Choroid plexus epithelial cell (primary cell): ENCODE data around the gene PLA2G2D.

Experiments used
- DNase-seq: peaks from one replicate; pipeline ENCODE4 v3.0.0-alpha.2; 2010; ENCODE audit warnings: low read depth
- H3K4me3 ChIP-seq: 2 replicates; pipeline ENCODE4 v1.5.1; 2011; ENCODE audit warnings: low read depth, mild to moderate bottlenecking, control low read depth, low read length, moderate library complexity
- TF ChIP-seq, protein P1 (sequence below): conservative IDR thresholded peaks from 2 replicates; pipeline ENCODE4 v1.5.1; 2011; ENCODE audit warnings: low read depth, mild to moderate bottlenecking, control low read depth, inconsistent platforms, low read length, moderate library complexity

PLA2G2D gene

DNA sequence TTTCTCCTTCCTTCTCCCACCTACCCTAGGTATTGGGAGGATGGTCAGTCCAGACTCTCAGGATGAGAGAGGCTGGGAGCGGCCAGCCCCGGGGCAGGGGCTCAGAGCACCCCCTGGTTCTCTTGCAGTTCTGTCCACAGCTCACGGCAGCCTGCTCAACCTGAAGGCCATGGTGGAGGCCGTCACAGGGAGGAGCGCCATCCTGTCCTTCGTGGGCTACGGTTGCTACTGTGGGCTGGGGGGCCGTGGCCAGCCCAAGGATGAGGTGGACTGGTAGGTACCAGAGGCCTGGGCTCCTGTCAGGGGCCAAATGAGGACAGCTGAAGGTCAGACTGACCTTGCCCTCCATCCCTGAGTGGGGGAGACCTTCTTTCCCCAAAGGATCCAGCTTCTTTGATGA lies 24.0 kb upstream of the PLA2G2D start:
- DNase-seq = no peak
- TF ChIP-seq, protein P1, sequence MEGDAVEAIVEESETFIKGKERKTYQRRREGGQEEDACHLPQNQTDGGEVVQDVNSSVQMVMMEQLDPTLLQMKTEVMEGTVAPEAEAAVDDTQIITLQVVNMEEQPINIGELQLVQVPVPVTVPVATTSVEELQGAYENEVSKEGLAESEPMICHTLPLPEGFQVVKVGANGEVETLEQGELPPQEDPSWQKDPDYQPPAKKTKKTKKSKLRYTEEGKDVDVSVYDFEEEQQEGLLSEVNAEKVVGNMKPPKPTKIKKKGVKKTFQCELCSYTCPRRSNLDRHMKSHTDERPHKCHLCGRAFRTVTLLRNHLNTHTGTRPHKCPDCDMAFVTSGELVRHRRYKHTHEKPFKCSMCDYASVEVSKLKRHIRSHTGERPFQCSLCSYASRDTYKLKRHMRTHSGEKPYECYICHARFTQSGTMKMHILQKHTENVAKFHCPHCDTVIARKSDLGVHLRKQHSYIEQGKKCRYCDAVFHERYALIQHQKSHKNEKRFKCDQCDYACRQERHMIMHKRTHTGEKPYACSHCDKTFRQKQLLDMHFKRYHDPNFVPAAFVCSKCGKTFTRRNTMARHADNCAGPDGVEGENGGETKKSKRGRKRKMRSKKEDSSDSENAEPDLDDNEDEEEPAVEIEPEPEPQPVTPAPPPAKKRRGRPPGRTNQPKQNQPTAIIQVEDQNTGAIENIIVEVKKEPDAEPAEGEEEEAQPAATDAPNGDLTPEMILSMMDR = no peak
- H3K4me3 ChIP-seq = no peak overlapping the region

DNA sequence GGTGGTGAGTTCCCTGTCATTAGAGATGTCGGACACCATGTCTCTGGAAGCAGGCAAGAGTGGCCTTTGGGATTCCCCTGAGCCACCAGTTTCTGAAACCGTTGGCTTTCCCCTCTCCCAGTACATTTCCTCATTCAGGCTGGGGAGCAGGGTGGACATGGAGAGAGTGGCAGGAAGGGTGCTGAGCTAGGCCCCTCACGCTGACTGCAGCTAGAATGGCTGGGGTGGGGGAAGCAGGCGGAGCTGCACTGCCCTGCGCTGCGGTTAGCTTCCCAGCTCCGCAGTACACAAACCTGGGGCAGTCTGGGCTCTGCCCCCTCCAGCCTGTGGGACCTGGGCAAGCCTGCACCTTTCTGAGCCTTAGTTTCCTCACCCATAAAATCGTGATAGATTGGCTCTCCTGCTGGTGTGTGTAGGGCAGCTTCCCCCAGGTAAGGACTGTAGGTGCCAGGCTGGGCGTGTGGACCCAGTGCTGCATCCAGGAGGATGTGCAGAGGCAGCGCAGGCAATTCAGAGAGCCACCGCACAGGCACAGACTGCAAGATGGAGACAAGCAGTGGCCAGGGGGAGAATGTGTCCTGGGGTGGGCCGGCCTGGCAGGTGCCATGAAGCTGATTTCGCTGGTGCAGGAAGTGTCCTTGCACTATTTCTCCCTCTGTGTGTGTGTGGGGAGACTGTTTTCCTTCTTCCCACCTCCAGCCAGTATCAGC lies 22.8 kb upstream of the PLA2G2D start:
- no peak overlapping the region for H3K4me3 ChIP-seq
- no peak for DNase-seq
- TF ChIP-seq, protein P1 = no peak

GRCh38 chr1:20141466-20141865 lies 22.1 kb upstream of the PLA2G2D start:
- TF ChIP-seq, protein P1 = no peak

GRCh38 chr1:20141001-20141400 lies 21.7 kb upstream of the PLA2G2D start:
- H3K4me3 ChIP-seq = no peak overlapping the region
- no peak for DNase-seq
- TF ChIP-seq, protein P1 = no peak

More at GRCh38 chr1:20141466-20141865, 22.1 kb upstream of the PLA2G2D start:
- no peak for DNase-seq
- H3K4me3 ChIP-seq = no peak overlapping the region

DNA sequence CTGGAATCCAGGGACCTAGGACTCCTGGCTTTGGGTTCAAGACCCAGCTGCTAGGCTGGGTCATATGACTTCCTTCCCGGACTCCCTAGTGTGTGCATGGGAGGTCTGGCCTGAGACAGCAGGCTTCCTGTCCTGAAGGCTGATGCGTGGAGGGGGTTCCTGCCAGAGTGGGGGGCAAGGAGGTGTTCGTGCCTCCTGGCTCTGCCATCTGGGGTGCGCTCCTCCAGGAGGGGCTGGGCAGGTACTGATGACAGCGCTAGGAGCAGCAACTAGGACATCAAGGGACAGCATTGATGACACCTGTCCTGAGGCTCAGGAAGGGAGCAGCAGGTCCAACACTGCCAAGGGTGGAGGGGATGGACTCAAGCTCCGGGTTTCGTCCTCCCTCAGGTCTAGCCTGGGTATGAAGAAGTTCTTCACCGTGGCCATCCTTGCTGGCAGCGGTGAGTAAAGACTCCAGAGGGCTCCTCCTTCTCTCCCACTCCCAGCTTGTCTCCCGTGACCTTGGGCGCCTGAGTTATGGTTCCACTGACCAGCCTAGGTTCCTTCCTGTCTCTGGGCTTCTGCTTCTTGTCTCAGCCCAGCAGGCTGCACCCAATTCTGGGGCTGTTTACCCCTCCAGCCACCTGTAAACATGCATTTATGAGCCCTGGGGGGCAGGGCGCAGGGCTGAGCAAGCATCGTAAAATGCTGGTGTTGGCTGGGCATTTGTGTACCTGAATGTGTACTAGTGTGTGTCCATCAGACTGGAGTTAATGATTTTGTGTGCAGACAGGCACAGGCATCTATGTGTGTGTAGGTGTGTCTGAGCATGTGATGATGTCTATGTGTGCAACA lies 20.7 kb upstream of the PLA2G2D start:
- H3K4me3 ChIP-seq = no peak overlapping the region
- TF ChIP-seq, protein P1 = no peak
- no peak for DNase-seq

DNA sequence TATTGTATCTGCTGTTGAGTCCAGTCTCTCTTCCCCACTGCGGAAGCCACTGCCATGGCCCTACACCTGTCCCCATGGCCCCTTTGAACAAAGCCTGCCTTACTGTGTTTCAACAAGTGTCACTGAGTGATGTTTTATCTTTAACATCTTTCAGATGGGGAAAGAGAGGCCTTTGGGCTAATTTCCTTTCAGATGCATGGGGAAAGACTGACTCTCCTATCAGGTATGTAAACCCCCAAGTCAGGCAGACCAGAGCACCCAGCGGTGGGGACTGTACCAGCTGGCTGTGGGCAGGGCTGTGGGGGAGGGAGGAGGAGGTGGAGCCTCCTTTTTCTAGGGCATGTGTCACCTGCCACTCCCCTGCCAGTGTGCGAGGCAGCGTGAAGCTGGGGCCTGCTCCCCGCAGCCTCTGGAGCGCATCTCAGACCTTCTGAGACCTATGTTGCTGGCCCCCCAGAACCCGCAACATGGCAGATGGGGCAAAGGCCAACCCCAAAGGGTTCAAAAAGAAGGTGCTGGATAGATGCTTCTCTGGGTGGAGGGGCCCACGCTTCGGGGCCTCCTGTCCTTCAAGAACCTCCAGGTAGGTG lies 19.7 kb upstream of the PLA2G2D start, which contains the start of gene PLA2G2F:
Gene PLA2G2F (plus strand): TSS at position 363 of the 590 bp plus-strand sequence. CDS start 105 bp downstream, at position 468.
- TF ChIP-seq, protein P1 = no peak
- no peak for DNase-seq
- no peak within 1 kb of the TSS for H3K4me3 ChIP-seq
